ENCODE results near the gene SLC2A13. TPM values are rescaled to one million over a fixed set of nuclear protein-coding genes. Genes with fewer than 3 reads are reported as not detected.

SLC2A13 gene
- total RNA-seq, 4 donors from 2014 or later, result 9.2 to 15.2 (median 13.9) TPM

DNA sequence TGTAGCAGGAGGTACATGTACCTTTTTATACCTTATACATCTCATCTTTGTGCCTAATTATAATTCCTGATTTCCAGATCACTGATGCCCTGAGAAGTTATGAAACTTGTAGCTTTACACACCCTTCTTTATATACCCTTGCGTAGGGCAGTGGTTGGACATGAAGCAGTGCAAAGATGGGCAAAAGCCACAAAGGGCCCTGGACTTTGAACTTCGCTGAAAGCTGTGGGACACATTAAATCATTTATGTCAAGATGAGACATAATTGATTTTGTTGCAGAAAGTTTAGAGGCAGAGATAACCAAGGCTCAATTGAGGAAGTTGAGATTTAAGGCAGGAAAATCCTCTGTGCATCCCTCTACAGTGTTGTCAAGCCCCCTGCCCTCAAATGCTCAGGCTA, 170.0 kb downstream of the SLC2A13 start:
- H3K4me3 ChIP-seq (ENCODE audit: low read depth, poor library complexity, severe bottlenecking), result no peak overlapping the region
- TF ChIP-seq, protein P1, sequence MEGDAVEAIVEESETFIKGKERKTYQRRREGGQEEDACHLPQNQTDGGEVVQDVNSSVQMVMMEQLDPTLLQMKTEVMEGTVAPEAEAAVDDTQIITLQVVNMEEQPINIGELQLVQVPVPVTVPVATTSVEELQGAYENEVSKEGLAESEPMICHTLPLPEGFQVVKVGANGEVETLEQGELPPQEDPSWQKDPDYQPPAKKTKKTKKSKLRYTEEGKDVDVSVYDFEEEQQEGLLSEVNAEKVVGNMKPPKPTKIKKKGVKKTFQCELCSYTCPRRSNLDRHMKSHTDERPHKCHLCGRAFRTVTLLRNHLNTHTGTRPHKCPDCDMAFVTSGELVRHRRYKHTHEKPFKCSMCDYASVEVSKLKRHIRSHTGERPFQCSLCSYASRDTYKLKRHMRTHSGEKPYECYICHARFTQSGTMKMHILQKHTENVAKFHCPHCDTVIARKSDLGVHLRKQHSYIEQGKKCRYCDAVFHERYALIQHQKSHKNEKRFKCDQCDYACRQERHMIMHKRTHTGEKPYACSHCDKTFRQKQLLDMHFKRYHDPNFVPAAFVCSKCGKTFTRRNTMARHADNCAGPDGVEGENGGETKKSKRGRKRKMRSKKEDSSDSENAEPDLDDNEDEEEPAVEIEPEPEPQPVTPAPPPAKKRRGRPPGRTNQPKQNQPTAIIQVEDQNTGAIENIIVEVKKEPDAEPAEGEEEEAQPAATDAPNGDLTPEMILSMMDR (IDR thresholded peaks at IDR 0.05), result no peak
- TF ChIP-seq POLR2A (IDR thresholded peaks at IDR 0.05), result no peak
- DNase-seq (ENCODE audit: low spot score in 2 of 2), result no peak
- intact Hi-C loops (cut with DNase I; ENCODE audit: low total_unique reads), result no loop called here
- whole genome bisulfite sequencing, 2 donors, result 91 to 98% methylated on average over 2 of the region's 2 CpGs

GRCh38 chr12:39935275-39935674, 170.6 kb downstream of the SLC2A13 start:
- no peak overlapping the region for H3K4me3 ChIP-seq (ENCODE audit: low read depth, poor library complexity, severe bottlenecking)

GRCh38 chr12:39931857-39932256, 174.0 kb downstream of the SLC2A13 start:
- TF ChIP-seq, protein P1 (IDR thresholded peaks at IDR 0.05), result no peak
- no peak for TF ChIP-seq POLR2A (IDR thresholded peaks at IDR 0.05)
- no peak for DNase-seq (ENCODE audit: low spot score in 2 of 2)
- intact Hi-C loops (cut with DNase I; ENCODE audit: low total_unique reads), result no loop called here
- H3K4me3 ChIP-seq (ENCODE audit: low read depth, poor library complexity, severe bottlenecking), result no peak overlapping the region

More at GRCh38 chr12:39935275-39935674, 170.6 kb downstream of the SLC2A13 start:
- TF ChIP-seq, protein P1 (IDR thresholded peaks at IDR 0.05), result no peak
- TF ChIP-seq POLR2A (IDR thresholded peaks at IDR 0.05), result no peak
- 69 to 83% methylated on average over 1 of the region's 1 CpG for whole genome bisulfite sequencing, 2 donors
- intact Hi-C loops (cut with DNase I; ENCODE audit: low total_unique reads), result no loop called here
- no peak for DNase-seq (ENCODE audit: low spot score in 2 of 2)

DNA sequence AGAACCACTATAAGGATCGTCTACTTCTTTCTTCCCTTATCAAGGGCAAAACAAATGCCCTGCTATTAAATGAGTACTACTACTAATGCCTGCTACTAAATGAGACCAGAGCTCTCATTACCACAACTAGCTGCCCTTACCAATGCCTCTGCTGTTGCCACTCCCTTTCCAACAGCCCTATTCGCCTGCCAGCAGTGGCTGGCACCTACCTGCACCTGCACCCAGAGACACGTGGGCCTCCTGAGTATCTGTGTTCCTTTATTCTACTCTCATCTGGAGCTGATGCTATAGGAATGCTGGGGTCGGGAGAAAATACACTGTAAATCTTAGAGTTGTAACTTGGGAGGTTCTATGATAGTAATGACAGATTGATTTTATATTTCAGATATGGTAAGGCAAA, 174.7 kb downstream of the SLC2A13 start:
- 47 to 52% methylated on average over 4 of the region's 4 CpGs for WGBS, 2 donors
- H3K4me3 ChIP-seq (ENCODE audit: low read depth, poor library complexity, severe bottlenecking), result no peak overlapping the region
- DNase-seq (ENCODE audit: low spot score in 2 of 2), result no peak
- intact Hi-C loops (cut with DNase I; ENCODE audit: low total_unique reads), result no loop called here
- TF ChIP-seq, protein P1 (IDR thresholded peaks at IDR 0.05), result no peak
- TF ChIP-seq POLR2A (IDR thresholded peaks at IDR 0.05), result no peak

DNA sequence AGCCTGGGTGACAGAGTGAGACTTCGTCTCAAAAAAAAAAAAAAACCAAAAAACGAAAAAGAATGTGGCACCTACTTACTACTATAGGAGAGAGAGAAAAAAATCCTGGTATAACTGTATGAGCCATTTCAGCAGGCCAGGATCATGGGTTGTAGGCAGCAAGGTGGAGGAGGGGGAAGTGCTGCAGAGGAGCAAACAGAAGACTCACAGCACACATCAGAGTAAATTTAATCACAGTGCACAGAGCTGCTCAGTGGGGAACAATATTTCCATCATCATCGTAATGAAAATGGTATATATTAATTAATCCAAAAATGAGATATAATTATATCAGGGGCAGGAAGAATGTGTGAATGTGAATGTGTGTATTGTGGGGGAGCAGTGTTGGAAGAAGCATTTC, 175.8 kb downstream of the SLC2A13 start:
- 79 to 81% methylated on average over 3 of the region's 3 CpGs for WGBS, 2 donors
- intact Hi-C loops (cut with DNase I; ENCODE audit: low total_unique reads), result no loop called here
- DNase-seq (ENCODE audit: low spot score in 2 of 2), result no peak
- no peak overlapping the region for H3K4me3 ChIP-seq (ENCODE audit: low read depth, poor library complexity, severe bottlenecking)
- no peak for TF ChIP-seq POLR2A (IDR thresholded peaks at IDR 0.05)
- TF ChIP-seq, protein P1 (IDR thresholded peaks at IDR 0.05), result no peak

GRCh38 chr12:39928181-39928899, 177.5 kb downstream of the SLC2A13 start:
- 86 to 93% methylated on average over 1 of the region's 1 CpG for WGBS, 2 donors

More at GRCh38 chr12:39928181-39928899, 177.5 kb downstream of the SLC2A13 start:
- intact Hi-C loops (cut with DNase I; ENCODE audit: low total_unique reads), result no loop called here
- TF ChIP-seq POLR2A (IDR thresholded peaks at IDR 0.05), result no peak
- TF ChIP-seq, protein P1 (IDR thresholded peaks at IDR 0.05), result no peak
- no peak overlapping the region for H3K4me3 ChIP-seq (ENCODE audit: low read depth, poor library complexity, severe bottlenecking)
- DNase-seq (ENCODE audit: low spot score in 2 of 2), result no peak

Measured in lower leg skin (tissue), 4 donors.